HL-60 (cell line): Measurements from ENCODE around the gene MED31.
A peak's percentile ranks its signal among the peaks of the same experiment; 100 is the strongest.
"Not testable (repeated sequence)": the region's sequence is repeated elsewhere in the genome, so short reads cannot be mapped to it uniquely, and the experiment has no call there.

Source experiments
- DNase-seq, 2 experiments: peaks; one replicate each; pipeline ENCODE4 v3.0.0-alpha.2; 2010 to 2020; ENCODE audit warnings: low read depth in 1 of 2, low spot score in 1 of 2
- H3K27ac ChIP-seq: fragments of 250-450 bp; sonication (Bioruptor Pico); replicated peaks from 2 replicates; pipeline ENCODE4 v1.5.1; 2020; ENCODE audit warnings: mild to moderate bottlenecking, moderate library complexity
- H3K27me3 ChIP-seq: fragments of 250-450 bp; sonication (Bioruptor Pico); 2 replicates; pipeline ENCODE4 v1.5.1; 2021; ENCODE audit warnings: mild to moderate bottlenecking, moderate library complexity; ENCODE audit not compliant: insufficient read depth, poor library complexity, severe bottlenecking
- H3K4me3 ChIP-seq: replicated peaks from 2 replicates; pipeline ENCODE4 v1.5.1; 2011; ENCODE audit warnings: mild to moderate bottlenecking, control low read depth, low read length; ENCODE audit not compliant: insufficient read depth
- CTCF ChIP-seq: IDR thresholded peaks from one replicate; pipeline ENCODE4 v1.5.1; 2011; ENCODE audit warnings: low read length, control low read depth, inconsistent platforms; ENCODE audit not compliant: insufficient read depth
- GABPA ChIP-seq: IDR thresholded peaks from 2 replicates; pipeline ENCODE4 v1.6.1; 2012; ENCODE audit warnings: low read depth
- POLR2AphosphoS5 ChIP-seq: IDR thresholded peaks from 2 replicates; pipeline ENCODE4 v1.6.1; 2012; ENCODE audit warnings: low read depth
- REST ChIP-seq: IDR thresholded peaks from 2 replicates; pipeline ENCODE4 v1.6.1; 2012; ENCODE audit warnings: low read depth; ENCODE audit not compliant: insufficient replicate concordance
- SPI1 ChIP-seq: IDR thresholded peaks from 2 replicates; pipeline ENCODE4 v1.6.1; 2012; ENCODE audit warnings: low read depth, mild to moderate bottlenecking, borderline replicate concordance

MED31 gene

GRCh38 chr17:6666557-6666956, 15.2 kb upstream of the MED31 start:
- peaks cover 2% of the 10 kb centered on the region for H3K27me3 ChIP-seq
- no peak overlapping the region for H3K4me3 ChIP-seq
- no peak overlapping the region for H3K27ac ChIP-seq
- TF ChIP-seq CTCF = no peak
- TF ChIP-seq POLR2AphosphoS5 = no peak
- no peak for TF ChIP-seq GABPA
- no peak for TF ChIP-seq SPI1
- TF ChIP-seq REST = no peak
- DNase-seq = no peak

GRCh38 chr17:6666077-6666521, 14.7 kb upstream of the MED31 start:
- Histone ChIP-seq H3K27me3 (peaks cover 2% of the 10 kb centered on the region), H3K4me3 (no peak overlapping the region), H3K27ac (no peak overlapping the region)
- DNase-seq = peak in 1 of 2 experiments; percentile 57
- no peak for TF ChIP-seq GABPA
- TF ChIP-seq CTCF = peak; percentile 56

DNA sequence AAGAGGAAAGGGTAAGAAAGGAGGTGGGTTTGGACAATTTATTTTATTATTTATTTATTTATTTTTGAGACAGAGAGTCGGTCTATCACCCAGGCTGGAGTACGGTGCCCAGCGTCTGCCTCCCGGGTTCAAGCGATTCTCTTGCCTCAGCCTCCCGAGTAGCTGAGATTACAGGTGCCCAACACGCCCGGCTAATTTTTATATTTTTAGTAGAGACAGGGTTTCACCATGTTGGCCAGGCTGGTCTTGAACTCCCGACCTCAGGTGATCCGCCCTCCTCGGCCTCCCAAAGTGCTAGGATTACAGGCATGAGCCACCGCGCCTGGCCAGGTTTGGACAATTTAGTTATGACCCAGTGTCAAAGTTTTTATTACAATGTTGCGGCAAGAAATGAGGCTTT, 11.8 kb upstream of the MED31 start:
- not testable (repeated sequence) for H3K27ac ChIP-seq

DNA sequence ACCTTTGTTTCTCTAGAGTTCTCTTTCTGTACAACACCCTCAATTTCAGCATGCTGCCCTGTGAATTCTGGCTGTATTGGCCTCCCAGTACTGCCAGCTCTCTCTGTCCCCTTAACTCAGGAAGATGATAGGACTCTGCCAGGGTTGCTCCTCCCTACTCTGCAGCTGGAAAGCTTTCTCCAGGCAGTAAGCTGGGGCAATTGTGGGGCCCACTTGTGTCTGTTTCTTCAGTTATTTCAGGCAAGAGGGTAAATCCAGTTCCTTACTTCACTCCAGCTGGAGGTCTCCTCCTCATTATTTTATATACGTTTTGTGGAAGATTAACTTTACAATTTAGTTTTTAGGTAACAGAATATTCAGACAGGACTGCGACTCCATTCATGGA, 10.1 kb upstream of the MED31 start:
- H3K4me3 ChIP-seq = no peak overlapping the region
- TF ChIP-seq POLR2AphosphoS5 (no peak), CTCF (no peak), GABPA (no peak), SPI1 (no peak), REST (no peak)
- H3K27ac ChIP-seq = peak overlapping the region; percentile 16; the same call in 1 of the 2 replicates
- peak in 1 of 2 experiments; percentile 11 for DNase-seq
- H3K27me3 ChIP-seq = no peaks in the 10 kb centered on the region

More for the DNA sequence above, 11.8 kb upstream of the MED31 start:
- H3K4me3 ChIP-seq, DNase-seq, H3K27me3 ChIP-seq: not testable (repeated sequence)
